T-cell (primary cell): ENCODE results near the gene ZC3H7B. TPM values are rescaled to one million over a fixed set of nuclear protein-coding genes. Genes with fewer than 3 reads are reported as not detected.
"Not testable (repeated sequence)": the region's sequence is repeated elsewhere in the genome, so short reads cannot be mapped to it uniquely, and the experiment has no call there.

ENCODE experiments used
- ATAC-seq, 4 experiments: fragments of 200-7000 bp in 3 of 4; fragments of 150-1000 bp in 1 of 4; cut with Tn5 transposase; replicated peaks in 1 of 4; 1 replicate in 3 of 4; 2 replicates in 1 of 4; pipeline ENCODE4 v1.10.0; 2021; ENCODE audit warnings: moderate library complexity in 3 of 4, mild to moderate bottlenecking in 2 of 4, moderate number of reproducible peaks in 1 of 4
- CTCF ChIA-PET, 2 donors: fragments of 300-600 bp; sonication (Branson Sonifier 250); formaldehyde crosslinking; loops; one replicate each; lab custom pipeline; 2022; ENCODE audit warnings: antibody characterized with exemption in 2 of 2; lab: Charles Lee
- POLR2A ChIA-PET, 2 donors: fragments of 300-600 bp; sonication (Branson Sonifier 250); formaldehyde crosslinking; loops; one replicate each; lab custom pipeline; 2022; ENCODE audit warnings: antibody characterized with exemption in 2 of 2; lab: Charles Lee
- DNase-seq, 35 experiments: peaks; one replicate each; pipeline versions ENCODE4 v3.0.0 to v3.0.0-alpha.2; 2013 to 2023
- H3K27ac ChIP-seq: one replicate; pipeline ENCODE4 v1.5.1; 2013; ENCODE audit warnings: low read length
- H3K27me3 ChIP-seq, 2 experiments: replicated peaks in 1 of 2; 1 replicate in 1 of 2; 2 replicates in 1 of 2; pipeline versions ENCODE4 v1.6.1 to v1.7.0; 2013; ENCODE audit warnings: low read length in 1 of 2, mixed read lengths in 1 of 2; ENCODE audit not compliant: control insufficient read depth in 2 of 2, insufficient read depth in 2 of 2; ENCODE audit errors: extremely low read depth in 1 of 2
- H3K36me3 ChIP-seq, 2 donors: 1 replicate in 1 of 2; 2 replicates in 1 of 2; pipeline versions ENCODE4 v1.6.1 to v1.7.0; 2013; ENCODE audit warnings: low read length in 1 of 2; ENCODE audit not compliant: control insufficient read depth in 2 of 2, insufficient read depth in 1 of 2; ENCODE audit errors: extremely low read depth in 1 of 2
- H3K4me1 ChIP-seq, 2 experiments: 1 replicate in 1 of 2; 2 replicates in 1 of 2; pipeline versions ENCODE4 v1.6.1 to v1.7.0; 2013; ENCODE audit warnings: low read length in 2 of 2, mixed read lengths in 1 of 2; ENCODE audit not compliant: insufficient read depth in 2 of 2, control insufficient read depth in 1 of 2; ENCODE audit errors: extremely low read depth in 1 of 2
- H3K4me3 ChIP-seq, 2 donors: 1 replicate in 1 of 2; 2 replicates in 1 of 2; pipeline versions ENCODE4 v1.5.1 to v1.7.0; 2013; ENCODE audit warnings: mild to moderate bottlenecking in 2 of 2, low read length in 1 of 2, moderate library complexity in 1 of 2; ENCODE audit not compliant: control insufficient read depth in 1 of 2; ENCODE audit errors: extremely low read depth in 1 of 2
- H3K9me3 ChIP-seq: 2 replicates; pipeline ENCODE4 v1.7.0; 2013
- H3K27ac Mint-ChIP-seq, 2 donors: one replicate each; pipeline ENCODE4 v1.8.0; 2020 to 2021; ENCODE audit warnings: mild to moderate bottlenecking in 2 of 2, mixed read lengths in 2 of 2
- H3K27me3 Mint-ChIP-seq, 2 donors: one replicate each; pipeline ENCODE4 v1.8.0; 2021 to 2022; ENCODE audit warnings: mixed read lengths in 2 of 2
- H3K36me3 Mint-ChIP-seq: one replicate; pipeline ENCODE4 v1.8.0; 2021; ENCODE audit warnings: mixed read lengths
- H3K4me1 Mint-ChIP-seq, 3 donors: one replicate each; pipeline ENCODE4 v1.8.0; 2020 to 2022; ENCODE audit warnings: mixed read lengths in 3 of 3, mild to moderate bottlenecking in 1 of 3
- H3K4me3 Mint-ChIP-seq, 3 donors: one replicate each; pipeline ENCODE4 v1.8.0; 2020 to 2022; ENCODE audit warnings: mild to moderate bottlenecking in 3 of 3, mixed read lengths in 3 of 3, moderate library complexity in 3 of 3
- H3K9me3 Mint-ChIP-seq, 3 donors: one replicate each; pipeline ENCODE4 v1.8.0; 2020 to 2022; ENCODE audit warnings: mixed read lengths in 3 of 3
- WGBS: methylation state at CpG from one replicate; pipeline ENCODE4 v1.1.5; 2013; ENCODE audit warnings: missing lambda C conversion rate; ENCODE audit not compliant: insufficient coverage; 5-methylcytosine and 5-hydroxymethylcytosine counted together
- total RNA-seq, 35 experiments: library from RNA in 6 of 35; stranded (reverse) in 6 of 35; fragments of 120-200 nt in 1 of 35; gene quantifications; one replicate each; pipeline versions ENCODE4 v1.2.1 to v1.2.4 and lab custom pipeline; 2013 to 2026

The ZC3H7B gene
- total RNA-seq, 5 donors from 2014 or later (not counting 1 experiment from before 2014, with no cell fraction given), result 38.5 to 50.3 (median 47.9) TPM

DNA sequence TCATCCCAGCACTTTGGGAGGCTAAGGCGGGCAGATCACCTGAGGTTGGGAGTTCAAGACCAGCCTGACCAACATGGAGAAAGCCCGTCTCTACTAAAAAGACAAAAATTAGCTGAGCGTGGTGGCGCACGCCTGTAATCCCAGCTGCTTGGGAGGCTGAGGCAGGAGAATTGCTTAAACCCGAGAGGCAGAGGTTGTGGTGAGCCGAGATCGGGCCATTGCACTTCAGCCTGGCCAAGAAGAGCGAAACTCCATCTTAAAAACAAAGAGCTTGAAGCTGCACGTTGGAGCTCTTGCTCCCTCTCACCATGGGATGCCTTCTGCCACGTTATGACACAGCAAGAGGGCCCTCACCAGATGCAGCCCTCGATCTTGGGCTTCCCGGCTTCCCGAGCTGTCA is 101.5 kb downstream of the ZC3H7B start:
- H3K27me3 ChIP-seq, H3K9me3 Mint-ChIP-seq, ATAC-seq, H3K27me3 Mint-ChIP-seq, H3K27ac Mint-ChIP-seq, H3K4me3 ChIP-seq, H3K9me3 ChIP-seq, H3K4me3 Mint-ChIP-seq, H3K36me3 ChIP-seq, H3K36me3 Mint-ChIP-seq, H3K4me1 Mint-ChIP-seq, H3K27ac ChIP-seq, DNase-seq: not testable (repeated sequence)
- 90% methylated on average over 13 of the region's 14 CpGs for WGBS
- ChIA-PET CTCF (interaction anchor here (0.7 to 4.1 kb wide), 6 partner anchors 114 to 542 kb away, joined by 3 to 42 read pairs (median 6); partner anchors contain the start of genes DESI1 (in 1 of the 2) and XRCC6 (in 1 of the 2)), POLR2A (interaction anchor here in 1 of 2 donors (0.5 kb wide), 1 partner anchor 518 kb away, joined by 4 read pairs; no protein-coding TSS in a partner anchor)
- peaks cover 2 to 16% of the 10 kb centered on the region in 2 experiments for H3K4me1 ChIP-seq

DNA sequence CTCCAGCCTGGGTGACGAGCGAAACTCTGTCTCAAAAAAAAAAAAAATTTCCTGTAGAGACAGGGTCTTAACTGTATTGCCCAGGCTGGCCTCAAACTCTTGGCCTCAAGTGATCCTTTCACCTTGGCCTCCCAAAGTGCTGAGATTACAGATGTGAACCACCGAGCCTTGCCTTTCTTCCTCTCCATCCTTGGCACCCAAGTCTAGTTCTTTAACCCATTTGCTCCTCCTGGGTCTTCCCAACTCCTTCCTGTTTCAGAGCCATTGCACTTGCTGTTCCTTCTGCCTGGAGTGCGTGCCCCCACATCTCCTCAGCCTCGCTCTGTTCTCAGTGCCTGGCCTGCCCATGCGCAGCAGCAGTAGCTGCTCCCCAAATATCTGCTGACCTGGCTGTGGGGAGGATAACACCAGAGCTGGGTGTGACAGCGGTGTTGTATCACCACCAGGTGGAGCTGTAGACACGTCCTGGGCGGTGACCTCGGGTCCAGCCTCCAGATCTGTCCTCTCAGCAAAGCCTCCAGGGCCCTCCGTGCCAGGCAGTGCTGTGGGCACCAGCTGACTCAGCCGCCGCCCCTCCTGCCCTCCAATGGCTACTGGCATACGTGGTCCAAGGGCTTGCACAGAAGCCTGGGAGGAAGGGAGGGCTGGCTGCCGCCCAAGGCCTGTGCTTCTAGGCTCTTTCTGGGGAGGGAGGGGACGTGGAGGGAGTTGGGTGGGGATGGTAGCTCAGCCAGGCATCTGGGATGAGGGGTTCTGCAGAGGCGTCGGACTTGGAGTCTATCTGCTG is 102.4 kb downstream of the ZC3H7B start:
- ATAC-seq, result peak; percentile 96 to 99 (median 98)
- no peaks in the 10 kb centered on the region for H3K27me3 ChIP-seq
- no peaks in the 10 kb centered on the region for H3K9me3 Mint-ChIP-seq
- no peak overlapping the region for H3K27ac ChIP-seq
- no peak overlapping the region for H3K4me3 Mint-ChIP-seq
- peaks cover 2 to 16% of the 10 kb centered on the region in 2 experiments for H3K4me1 ChIP-seq
- H3K4me1 Mint-ChIP-seq, result peaks cover 8 to 9% (median 9%) of the 10 kb centered on the region in 3 donors
- no peaks in the 10 kb centered on the region for H3K36me3 ChIP-seq
- POLR2A ChIA-PET, result interaction anchor here in 1 of 2 donors (1.1 kb wide), 1 partner anchor 65 kb away, joined by 4 read pairs; the partner anchor contains the start of gene PHF5A
- H3K4me3 ChIP-seq, result no peak overlapping the region
- CTCF ChIA-PET, result interaction anchor here (0.6 to 4.1 kb wide), 15 partner anchors 9 to 1113 kb away, joined by 3 to 42 read pairs (median 4); partner anchors contain the start of genes ACO2 (in 1 of the 2), DESI1 (in 1 of the 2), PHF5A (in 1 of the 2) and TEF (in 1 of the 2)
- DNase-seq, result peak; percentile 55 to 91 (median 74)
- no peak overlapping the region for H3K27ac Mint-ChIP-seq
- no peaks in the 10 kb centered on the region for H3K27me3 Mint-ChIP-seq
- H3K9me3 ChIP-seq, result no peaks in the 10 kb centered on the region
- no peaks in the 10 kb centered on the region for H3K36me3 Mint-ChIP-seq
- 27% methylated on average over 13 of the region's 18 CpGs for WGBS

DNA sequence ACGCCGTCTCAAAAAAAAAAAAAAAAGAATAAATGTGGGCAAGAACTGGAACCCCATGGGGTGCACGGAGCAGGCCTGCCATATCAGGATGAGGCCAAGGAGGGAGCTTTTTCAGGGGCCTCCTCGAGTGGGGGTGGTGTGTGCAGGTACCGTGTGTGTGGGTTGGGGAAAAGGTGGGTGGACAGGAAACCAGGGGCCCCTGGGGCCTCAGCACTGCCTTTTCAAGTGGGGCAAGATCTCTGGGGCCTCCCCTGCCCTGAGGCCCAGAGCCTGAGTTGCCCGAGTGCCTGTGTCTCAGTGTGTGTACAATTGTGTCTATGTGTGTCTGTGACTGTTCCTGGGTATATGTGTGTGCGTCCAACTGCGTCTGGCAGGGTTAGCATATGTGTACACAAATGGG is 104.3 kb downstream of the ZC3H7B start:
- 32% methylated on average over 6 of the region's 8 CpGs for WGBS
- Histone ChIP-seq H3K4me3 (no peak overlapping the region), H3K9me3 (no peaks in the 10 kb centered on the region), H3K27me3 (no peaks in the 10 kb centered on the region), H3K36me3 (no peaks in the 10 kb centered on the region), H3K4me1 (peaks cover 2 to 16% of the 10 kb centered on the region in 2 experiments), H3K27ac (no peak overlapping the region)
- H3K27ac Mint-ChIP-seq, result no peak overlapping the region
- DNase-seq (no peak), ATAC-seq (no peak)
- H3K27me3 Mint-ChIP-seq, result no peaks in the 10 kb centered on the region
- no peaks in the 10 kb centered on the region for H3K9me3 Mint-ChIP-seq
- H3K36me3 Mint-ChIP-seq, result no peaks in the 10 kb centered on the region
- H3K4me3 Mint-ChIP-seq, result no peak overlapping the region
- peaks cover 9 to 13% (median 11%) of the 10 kb centered on the region in 3 donors for H3K4me1 Mint-ChIP-seq
- CTCF ChIA-PET, result interaction anchor here (0.6 to 0.8 kb wide), 3 partner anchors 123 to 970 kb away, joined by 3 to 4 read pairs (median 3); no protein-coding TSS in a partner anchor
- POLR2A ChIA-PET, result interaction anchor here in 1 of 2 donors (0.7 kb wide), 1 partner anchor 563 kb away, joined by 7 read pairs; no protein-coding TSS in a partner anchor

DNA sequence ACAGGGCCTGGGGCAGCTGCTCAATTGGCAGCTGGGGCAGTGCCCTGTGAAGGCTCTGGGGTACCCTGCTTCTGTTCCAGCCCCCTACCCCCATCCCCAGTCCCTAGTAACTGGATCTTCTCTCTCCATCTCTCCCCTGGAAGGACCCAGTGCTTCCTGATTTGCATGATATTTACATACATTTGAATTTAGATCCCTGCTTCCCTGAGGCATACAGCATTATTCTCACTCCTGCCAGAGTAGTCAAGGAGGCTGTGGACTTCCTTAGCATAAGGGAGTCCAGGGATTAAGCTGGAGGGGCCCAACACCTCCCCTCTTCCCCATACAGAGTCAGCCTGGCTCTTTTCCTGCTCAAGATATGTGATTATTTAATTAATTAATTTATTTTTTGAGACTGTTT is 105.1 kb downstream of the ZC3H7B start:
- Histone ChIP-seq H3K27ac (no peak overlapping the region), H3K4me1 (peaks cover 2 to 24% of the 10 kb centered on the region in 2 experiments), H3K9me3 (no peaks in the 10 kb centered on the region), H3K36me3 (no peaks in the 10 kb centered on the region), H3K27me3 (no peaks in the 10 kb centered on the region), H3K4me3 (no peak overlapping the region)
- H3K4me1 Mint-ChIP-seq, result peaks cover 15 to 21% (median 16%) of the 10 kb centered on the region in 3 donors
- H3K36me3 Mint-ChIP-seq, result no peaks in the 10 kb centered on the region
- no peaks in the 10 kb centered on the region for H3K27me3 Mint-ChIP-seq
- POLR2A ChIA-PET, result no interaction called here
- H3K9me3 Mint-ChIP-seq, result no peaks in the 10 kb centered on the region
- DNase-seq, result no peak
- H3K4me3 Mint-ChIP-seq, result no peak overlapping the region
- ATAC-seq, result no peak
- H3K27ac Mint-ChIP-seq, result no peak overlapping the region
- CTCF ChIA-PET, result interaction anchor here in 1 of 2 donors (0.7 kb wide), 1 partner anchor 54 kb away, joined by 3 read pairs; no protein-coding TSS in a partner anchor

DNA sequence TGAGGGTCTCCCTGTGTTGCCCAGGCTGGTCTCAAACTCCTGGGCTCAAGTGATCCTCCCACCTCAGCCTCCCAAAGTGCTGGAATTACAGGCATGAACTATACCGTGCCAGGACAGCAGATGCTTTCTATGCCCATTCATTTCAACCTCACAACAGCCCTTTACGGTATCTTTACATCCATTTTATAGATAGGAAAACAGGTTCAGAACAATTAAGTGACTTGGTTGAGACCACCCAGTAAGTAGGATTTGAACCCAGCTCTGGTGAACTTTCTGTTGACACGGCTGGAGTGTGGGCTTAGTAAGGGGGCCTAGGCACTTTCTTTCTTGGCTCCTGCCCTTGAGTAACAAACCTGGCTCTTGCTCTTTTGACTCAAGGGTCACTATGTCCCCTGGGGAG is 106.1 kb downstream of the ZC3H7B start:
- Mint-ChIP-seq H3K27me3 (no peaks in the 10 kb centered on the region), H3K4me1 (peaks cover 23 to 30% (median 23%) of the 10 kb centered on the region in 3 donors), H3K36me3 (no peaks in the 10 kb centered on the region), H3K4me3 (no peak overlapping the region), H3K27ac (no peak overlapping the region), H3K9me3 (no peaks in the 10 kb centered on the region)
- 100% methylated on average over 1 of the region's 3 CpGs for WGBS
- Histone ChIP-seq H3K4me3 (no peak overlapping the region), H3K27me3 (no peaks in the 10 kb centered on the region), H3K9me3 (no peaks in the 10 kb centered on the region), H3K27ac (no peak overlapping the region), H3K4me1 (peaks cover 4 to 34% of the 10 kb centered on the region in 2 experiments), H3K36me3 (no peaks in the 10 kb centered on the region)
- ChIA-PET CTCF (interaction anchor here in 1 of 2 donors (0.6 kb wide), 1 partner anchor 12 kb away, joined by 3 read pairs; no protein-coding TSS in a partner anchor), POLR2A (interaction anchor here in 1 of 2 donors (0.7 kb wide), 1 partner anchor 29 kb away, joined by 16 read pairs; no protein-coding TSS in a partner anchor)
- no peak for DNase-seq
- no peak for ATAC-seq

DNA sequence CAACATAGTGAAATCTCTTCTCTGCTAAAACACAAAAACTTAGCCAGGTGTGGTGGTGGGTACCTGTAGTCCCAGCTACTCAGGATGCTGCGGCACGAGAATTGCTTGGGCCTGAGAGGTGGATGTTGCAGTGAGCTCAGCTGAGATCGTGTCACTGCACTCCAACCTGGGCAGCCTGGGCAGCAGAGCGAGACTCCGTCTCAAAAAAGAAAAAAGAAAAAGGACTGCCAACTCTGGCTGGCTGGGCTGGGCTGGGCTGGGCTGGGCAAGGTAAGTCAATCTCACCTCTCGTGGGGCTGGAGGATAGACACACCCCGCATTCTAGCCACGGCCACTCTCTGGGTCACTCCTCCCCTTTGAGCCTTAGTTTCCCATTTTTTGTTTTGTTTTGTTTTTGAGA is 107.3 kb downstream of the ZC3H7B start:
- Histone ChIP-seq H3K27me3 (no peaks in the 10 kb centered on the region), H3K4me1 (peaks cover 9 to 40% of the 10 kb centered on the region in 2 experiments), H3K9me3 (no peaks in the 10 kb centered on the region), H3K36me3 (no peaks in the 10 kb centered on the region), H3K27ac (no peak overlapping the region), H3K4me3 (no peak overlapping the region)
- POLR2A ChIA-PET, result interaction anchor here in 1 of 2 donors (0.6 kb wide), 2 partner anchors 364 to 532 kb away, joined by 3 to 4 read pairs; no protein-coding TSS in a partner anchor
- CTCF ChIA-PET, result no interaction called here
- Mint-ChIP-seq H3K36me3 (no peaks in the 10 kb centered on the region), H3K4me1 (peaks cover 26 to 31% (median 28%) of the 10 kb centered on the region in 3 donors), H3K9me3 (no peaks in the 10 kb centered on the region), H3K27ac (no peak overlapping the region), H3K27me3 (no peaks in the 10 kb centered on the region), H3K4me3 (no peak overlapping the region)
- 97% methylated on average over 5 of the region's 8 CpGs for WGBS
- no peak for DNase-seq
- ATAC-seq, result no peak
